HG03064 (cell line): ENCODE measurements around the gene MYORG.

ENCODE experiments used
- ATAC-seq: cut with Tn5 transposase; IDR thresholded peaks from one replicate; pipeline ENCODE4 v1.9.1; 2021; ENCODE audit warnings: low read depth; ENCODE audit not compliant: unreplicated experiment

MYORG gene

DNA sequence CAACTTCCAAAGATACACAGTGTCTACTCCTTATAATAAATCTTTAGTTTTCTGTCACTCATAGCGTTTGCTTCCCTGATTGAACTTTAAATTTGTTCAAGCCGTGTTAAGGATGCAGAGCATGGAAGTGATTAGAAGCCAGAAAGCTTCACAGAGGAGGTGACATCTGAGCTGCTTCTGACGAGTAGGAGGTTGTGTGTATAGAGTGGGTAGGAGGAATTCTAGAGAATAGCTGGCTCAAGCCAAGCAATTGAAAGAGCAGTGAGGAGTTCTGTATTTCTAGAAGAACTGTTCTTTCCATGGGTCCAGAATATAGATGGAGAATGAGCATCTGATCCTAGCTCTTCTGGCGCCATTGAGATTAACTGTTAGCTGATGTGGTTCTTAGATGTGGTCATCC, 41.3 kb downstream of the MYORG start:
- no peak for ATAC-seq

DNA sequence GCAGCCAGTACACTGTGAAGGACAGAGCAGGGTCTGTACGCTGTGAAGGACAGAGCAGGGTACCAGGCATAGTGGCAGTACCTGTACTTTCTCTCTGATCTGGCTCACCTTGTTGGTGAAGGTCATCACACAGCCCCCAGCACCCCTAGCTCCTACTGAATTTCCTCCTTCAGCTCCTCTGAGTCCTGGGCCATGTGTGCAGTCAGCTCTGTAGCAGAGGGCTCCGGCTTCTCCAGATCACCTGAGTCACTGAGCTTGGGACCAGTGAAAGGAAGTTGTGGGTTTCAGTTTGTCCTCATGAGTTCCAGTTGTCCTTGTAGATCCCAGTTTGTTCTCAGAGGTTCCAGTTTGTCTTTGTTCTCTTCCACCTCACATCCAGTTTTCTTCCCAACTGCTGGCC, 41.8 kb downstream of the MYORG start:
- no peak for ATAC-seq

DNA sequence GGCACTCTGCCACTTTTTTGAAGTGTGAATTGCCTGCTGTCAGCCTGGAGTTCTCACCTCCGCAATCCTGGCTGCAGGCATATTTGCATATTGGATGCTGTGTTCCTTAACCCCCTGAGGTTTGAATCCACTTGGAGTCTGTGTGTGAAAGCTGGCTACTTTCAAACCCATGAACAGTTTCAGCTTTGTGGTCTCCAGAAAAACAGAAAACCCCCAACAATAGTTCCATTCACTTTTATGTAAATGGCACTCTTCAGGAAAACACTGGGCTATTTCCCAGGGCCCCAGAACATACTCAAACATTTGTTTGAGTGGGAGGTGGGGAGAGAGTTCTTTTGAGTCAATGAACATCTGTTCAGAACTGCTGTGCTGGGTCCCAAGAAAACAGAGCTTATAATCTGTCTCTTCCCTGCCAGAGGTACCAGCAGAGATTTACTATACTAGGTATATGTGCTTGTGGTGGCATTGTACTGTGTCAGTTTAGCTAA, 42.3 kb downstream of the MYORG start:
- no peak for ATAC-seq

DNA sequence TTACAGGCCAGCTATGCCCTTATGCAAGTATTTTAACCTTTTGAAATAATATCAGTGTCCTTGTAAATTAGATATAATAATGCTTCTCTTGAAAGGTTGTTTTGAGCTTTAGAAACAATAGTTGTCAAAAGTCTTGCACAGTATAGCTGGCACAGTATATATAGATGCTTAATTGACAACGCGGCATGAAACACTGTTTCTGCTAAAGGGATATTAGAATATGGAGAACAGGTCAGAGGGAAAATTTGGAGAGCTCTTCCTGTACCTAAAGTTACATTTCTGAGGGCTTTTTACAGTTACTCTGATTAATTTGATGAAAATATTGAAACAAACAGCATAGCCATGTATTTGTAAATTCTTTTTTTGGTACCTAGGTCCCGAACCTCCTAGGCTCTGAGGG, 42.9 kb downstream of the MYORG start:
- ATAC-seq, result no peak

DNA sequence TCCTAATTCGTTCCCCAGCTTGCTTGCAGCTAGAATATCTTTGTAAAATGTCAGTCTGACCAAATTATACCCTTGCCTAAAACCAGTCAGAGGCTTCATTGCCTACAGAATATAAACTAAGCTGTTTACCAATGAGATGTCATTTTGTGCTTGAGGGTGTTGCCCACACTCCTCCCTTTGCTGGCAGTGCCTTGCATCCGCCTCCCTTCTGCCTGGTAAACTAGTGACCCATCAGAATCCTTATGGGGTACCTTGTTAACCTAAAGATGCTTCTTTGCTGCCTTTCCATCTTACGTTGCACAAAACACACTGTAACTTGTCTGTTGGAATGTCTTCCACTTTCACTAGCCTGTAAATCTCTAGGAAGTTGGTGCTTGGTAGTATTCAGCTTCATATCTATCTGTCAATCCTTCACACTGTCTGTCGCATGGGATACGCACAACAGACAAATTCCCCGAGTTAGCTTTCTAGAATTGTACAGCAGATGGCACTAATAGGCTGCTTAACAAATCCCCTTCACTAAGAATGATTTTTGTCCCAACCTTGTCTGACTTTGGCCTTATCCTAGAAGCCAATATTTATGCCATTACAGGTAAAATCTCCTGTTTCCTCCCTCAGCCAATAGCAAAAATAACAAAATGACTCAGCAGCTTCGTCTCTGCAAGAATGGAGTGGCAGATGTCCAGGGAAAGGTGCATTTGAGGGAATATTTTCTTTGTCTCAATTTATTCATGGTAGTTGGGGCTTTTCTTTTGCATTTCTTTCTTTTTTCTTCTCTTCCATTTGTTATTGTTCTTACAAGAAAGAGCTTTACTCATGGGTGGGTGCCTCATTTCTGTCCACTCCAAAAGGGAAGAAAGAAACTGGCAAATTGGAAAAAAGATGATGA, 44.4 kb downstream of the MYORG start:
- no peak for ATAC-seq

DNA sequence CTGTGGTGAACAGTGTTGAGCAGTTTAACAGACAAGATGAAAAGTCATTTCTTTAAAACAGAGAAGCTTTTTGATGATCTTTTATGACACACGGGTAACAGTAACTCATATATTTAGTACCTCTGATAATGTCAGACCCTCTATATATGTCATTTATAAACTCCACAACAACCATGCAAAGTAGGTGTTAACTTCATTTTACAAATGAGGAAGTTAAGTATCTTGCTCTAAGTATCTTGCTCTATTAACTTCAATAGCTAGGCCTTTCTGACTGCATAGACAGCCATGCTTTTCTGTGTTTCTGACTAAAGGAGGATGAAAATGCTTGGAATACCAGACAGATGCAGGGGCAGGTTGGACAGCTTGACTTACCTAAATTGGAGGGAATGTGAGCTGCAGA, 45.5 kb downstream of the MYORG start:
- ATAC-seq, result no peak

DNA sequence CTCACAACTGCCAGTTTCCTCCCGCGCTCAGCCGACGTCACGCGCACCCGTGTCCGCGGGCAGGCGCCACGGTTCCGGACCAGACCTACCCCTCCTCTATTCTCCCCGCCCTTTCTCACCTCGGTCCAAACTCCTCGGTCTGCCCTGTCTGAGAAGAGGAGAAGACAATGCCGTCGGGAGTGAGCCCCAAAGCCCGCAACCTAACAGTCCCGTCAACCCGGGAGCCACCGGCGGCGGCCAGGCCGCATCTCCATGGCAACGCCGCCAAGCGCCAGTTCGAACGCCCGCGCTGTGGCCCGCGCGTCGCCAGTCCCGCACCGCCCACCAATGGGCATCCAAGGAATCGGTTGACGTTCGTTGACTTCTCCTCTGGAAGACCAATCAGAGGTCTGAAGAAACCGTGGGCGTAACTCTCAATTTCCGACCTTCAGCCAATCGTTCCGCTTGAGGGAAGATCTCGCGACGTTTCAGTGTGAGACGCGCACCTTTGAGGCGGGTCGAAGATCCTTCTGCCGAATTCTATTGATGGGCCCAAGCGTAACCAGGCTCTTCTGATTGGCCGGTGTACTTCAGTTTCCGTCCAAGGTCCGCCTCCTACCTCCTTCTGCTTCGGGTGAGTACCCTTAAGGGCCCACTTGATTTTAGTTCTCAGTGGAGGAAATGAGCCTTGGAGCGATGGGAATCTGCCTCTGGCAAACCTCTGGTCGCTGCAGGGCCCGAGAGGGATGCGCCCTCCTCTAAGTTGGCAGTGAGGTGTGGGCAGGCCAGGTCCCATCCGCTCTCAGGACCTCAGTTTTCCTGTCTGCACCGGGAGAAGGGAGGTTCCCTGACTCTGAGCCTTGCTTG, 47.5 kb downstream of the MYORG start, which contains the start of the genes KIF24 and NUDT2:
Gene KIF24, minus strand, starts transcription at position 282 of the 846 bp plus-strand sequence. CDS start 17,922 bp downstream, outside the sequence.
Gene NUDT2, plus strand, starts transcription at position 583 of the 846 bp plus-strand sequence. CDS start 9,471 bp downstream, outside the sequence.
- peak; percentile 94 for ATAC-seq

DNA sequence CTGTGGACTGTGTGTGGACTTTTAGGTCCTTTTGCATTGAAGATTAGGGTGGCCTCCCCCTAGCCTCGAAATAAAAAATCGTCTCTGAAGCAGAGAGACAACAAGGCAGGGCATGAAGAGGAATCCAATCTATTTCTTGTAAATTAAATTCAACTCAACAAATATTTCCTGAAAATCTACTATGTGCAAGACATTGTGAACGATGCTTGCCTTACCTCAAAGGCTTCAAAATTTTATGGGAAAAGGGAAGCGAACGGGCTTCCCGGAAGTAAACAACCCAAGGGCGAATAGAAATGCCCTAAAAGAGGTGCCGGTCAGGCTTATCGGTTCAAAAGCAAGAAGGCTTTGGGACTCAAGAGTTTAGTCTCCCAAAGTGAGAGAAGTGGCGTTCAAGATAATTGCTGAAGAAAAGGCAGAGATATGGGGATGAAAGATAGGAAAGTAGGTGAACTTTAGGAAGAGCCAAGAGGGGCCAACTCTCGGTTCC, 48.2 kb downstream of the MYORG start:
- ATAC-seq, result peak; percentile 4

DNA sequence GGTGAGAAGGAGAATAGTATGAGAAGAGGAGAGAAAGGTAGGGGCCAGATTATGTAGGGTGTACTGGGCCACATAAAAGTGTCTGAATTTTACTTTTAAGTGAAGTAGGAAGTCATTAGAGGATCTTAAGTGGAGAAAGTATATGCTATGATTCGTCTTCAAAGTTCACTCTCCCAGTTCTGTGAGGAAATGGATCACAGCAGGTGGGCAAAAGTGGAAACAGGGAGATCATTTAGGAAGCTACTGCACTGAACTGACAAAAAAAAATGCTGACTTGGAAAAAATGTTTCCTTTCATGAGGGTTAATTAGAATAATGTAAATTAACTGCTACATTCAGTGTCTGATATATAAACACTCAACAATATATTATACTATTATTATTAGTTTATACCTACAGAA, 50.0 kb downstream of the MYORG start:
- no peak for ATAC-seq

DNA sequence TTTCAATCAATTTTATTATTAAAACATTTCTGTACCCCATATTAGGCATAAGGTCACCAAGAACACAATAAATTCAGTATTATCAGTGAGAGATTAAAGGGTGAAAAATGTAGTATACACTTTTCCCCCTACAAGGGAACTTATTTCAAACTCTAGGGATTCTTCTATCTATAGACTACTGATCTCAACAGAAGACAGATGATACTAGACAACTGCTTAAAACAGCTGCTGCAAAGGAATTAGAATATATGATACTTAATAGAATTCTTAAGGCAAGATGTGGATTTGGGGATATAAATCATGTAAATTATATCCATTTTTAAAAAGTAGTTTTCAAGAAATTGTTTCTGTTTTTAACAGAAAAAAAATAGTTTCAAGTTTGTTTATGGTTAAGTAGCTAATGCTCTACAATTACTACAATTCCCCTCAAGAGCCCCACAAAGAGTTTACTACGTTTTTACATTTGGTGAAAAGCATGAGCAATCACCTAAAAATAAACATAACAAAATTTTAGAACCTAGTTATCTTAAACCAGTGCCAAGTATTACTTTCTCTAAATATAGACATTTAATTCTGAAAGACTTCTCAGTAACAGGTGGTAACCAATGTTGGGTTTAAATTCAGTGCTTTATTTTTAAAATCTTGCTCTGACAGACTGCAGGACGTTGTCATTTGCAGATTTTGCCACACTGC, 53.7 kb downstream of the MYORG start:
- ATAC-seq, result no peak

DNA sequence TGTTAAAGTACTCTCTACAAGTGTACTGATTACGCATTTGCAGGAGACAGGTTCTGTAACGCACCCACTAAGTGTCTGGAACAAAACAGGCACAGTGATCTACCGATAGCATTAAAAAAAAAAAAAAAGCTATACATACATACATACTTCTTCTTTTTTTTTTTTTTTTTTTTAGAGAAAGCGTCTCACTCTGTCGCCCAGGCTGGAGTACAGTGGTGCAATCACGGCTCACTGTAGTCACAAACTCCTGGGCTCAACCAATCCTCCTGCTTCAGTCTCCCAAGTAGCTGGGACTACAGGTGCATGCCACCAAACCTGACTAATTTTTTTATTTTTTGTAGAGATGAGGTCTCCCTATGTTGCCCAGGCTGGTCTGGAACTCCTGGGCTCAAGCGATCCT, 55.2 kb downstream of the MYORG start:
- ATAC-seq, result no peak

DNA sequence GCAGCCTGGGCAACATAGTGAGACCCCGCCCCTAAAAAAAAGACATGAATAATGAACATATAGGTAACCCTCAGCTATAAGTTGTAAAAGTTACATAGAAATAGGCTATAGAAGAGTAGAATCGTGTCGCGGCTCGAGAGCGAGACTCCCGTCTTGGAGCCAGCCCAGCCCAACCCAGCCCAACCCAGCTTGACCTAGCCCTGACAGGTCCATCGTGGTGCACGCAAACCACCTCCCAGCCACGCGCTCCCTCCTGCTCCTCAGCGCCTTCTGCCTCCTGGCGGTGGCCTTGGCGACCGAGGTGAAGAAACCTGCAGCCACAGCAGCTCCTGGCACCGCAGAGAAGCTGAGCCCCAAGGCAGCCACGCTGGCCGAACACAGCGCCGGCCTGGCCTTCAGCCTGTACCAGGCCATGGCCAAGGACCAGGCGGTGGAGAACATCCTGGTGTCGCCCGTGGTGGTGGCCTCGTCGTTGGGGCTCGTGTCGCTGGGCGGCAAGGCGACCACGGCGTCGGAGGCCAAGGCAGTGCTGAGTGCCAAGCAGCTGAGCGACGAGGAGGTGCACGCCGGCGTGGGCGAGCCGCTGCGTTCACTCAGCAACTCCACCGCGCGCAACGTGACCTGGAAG, 58.4 kb downstream of the MYORG start:
- no peak for ATAC-seq

DNA sequence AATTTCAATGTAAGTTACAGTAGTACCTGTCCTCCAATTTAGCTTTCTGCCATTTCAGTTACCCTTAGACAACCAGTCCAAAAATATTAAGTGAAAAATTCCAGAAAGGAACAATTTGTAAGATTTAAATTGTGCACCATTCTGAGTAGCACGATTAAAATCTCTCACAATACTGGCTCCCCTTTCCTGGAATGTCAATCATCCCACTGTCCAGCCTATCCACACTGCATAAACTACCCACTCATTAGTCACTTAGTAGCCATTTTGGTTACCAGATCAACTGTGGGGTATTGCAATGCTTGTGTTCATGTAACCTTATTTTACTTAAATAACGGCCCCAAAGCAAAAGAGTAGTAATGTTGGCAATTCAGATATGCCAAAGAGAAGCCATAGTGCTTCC, 59.3 kb downstream of the MYORG start:
- ATAC-seq, result no peak
